ENCODE data around the gene IGSF11.

Gene IGSF11

DNA sequence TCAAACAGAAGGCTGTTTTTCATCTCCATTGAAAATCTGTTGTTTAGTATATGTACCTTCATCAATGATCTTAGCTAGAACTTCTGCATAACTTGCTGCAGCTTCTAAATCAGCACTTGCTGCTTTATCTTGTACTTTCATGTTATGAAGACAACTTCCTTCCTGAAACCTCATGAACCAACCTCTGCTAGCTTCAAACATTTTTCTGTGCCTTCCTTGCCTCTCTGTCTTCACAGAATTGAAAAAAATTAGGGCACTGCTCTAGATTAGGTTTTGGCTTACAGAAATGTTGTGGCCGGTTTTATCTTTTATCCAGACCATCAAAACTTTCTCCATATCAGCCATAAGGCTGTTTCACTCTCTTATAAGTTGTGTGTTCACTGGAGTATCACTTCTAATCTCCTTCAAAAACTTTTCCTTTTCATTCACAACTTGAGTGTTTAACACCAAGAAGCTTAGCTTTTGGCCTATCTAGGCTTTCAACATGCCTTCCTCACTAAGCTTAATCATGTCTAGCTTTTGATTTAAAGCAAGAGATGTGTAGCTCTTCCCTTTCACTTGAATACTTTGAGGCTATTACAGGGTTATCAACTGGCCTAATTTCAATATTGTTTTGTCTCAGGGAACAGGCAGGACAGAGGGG, 78.6 kb downstream of the IGSF11 start:
- DNase-seq (ENCODE audit: insufficient read length, low spot score) (no peak), FAIRE-seq (no peak)

DNA sequence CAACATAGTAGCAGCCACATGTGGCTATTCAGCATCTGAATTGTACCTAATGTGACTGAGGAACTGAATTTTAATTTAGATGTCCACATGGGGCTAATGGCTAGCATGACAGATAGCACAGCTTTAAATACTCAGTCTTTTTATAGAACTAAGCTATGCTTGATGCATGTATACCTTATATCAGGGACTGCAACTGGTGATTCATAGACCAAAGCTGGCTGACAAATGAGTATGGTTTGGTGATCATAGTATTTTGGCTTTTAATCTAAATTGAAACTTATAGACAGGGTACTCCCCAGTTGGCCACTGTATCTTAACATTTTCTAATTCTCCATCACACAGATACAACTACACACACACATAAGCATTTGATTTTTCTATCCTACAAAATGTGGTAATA, 83.6 kb downstream of the IGSF11 start:
- FAIRE-seq (no peak), DNase-seq (ENCODE audit: insufficient read length, low spot score) (no peak)

DNA sequence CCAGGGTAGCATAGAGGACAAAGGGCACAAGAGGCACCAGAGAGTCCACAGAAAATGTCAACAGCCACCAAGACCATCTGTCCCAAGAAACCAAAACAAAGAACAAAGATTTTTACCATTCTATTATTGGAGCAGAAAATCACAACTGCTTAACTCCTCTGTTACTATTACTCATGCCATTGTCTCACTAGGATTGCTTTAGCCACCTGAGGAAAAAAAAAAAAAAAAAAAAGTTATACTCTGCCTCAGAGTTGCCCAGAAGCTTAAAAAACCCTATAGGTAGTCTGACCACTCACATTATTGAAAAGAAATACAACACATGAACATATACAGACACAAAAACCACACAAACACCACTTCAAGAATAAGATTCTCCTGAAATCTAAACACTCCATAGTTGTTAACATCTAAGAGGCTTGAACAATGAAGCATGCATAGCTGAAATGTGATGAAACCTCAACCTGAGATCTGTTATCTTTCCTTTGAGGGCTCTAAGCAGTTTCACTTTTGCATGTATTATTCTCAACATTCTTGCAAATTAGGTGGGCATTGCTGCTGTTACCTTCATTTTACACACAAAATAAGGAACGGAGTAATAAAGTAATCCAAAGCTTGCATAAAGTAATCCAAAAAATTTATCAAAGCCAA, 85.4 kb downstream of the IGSF11 start:
- DNase-seq (ENCODE audit: insufficient read length, low spot score) (no peak), FAIRE-seq (no peak)

GRCh38 chr3:118948146-118948545, 86.5 kb downstream of the IGSF11 start:
- DNase-seq (ENCODE audit: insufficient read length, low spot score) (no peak), FAIRE-seq (no peak)

- no peak for FAIRE-seq
These were observed 88.2 kb downstream of the IGSF11 start for GRCh38 chr3:118946449-118946848.

GRCh38 chr3:118945834-118946233, 88.8 kb downstream of the IGSF11 start:
- DNase-seq (ENCODE audit: insufficient read length, low spot score) (no peak), FAIRE-seq (no peak)

More at GRCh38 chr3:118946449-118946848, 88.2 kb downstream of the IGSF11 start:
- DNase-seq (ENCODE audit: insufficient read length, low spot score) = no peak

DNA sequence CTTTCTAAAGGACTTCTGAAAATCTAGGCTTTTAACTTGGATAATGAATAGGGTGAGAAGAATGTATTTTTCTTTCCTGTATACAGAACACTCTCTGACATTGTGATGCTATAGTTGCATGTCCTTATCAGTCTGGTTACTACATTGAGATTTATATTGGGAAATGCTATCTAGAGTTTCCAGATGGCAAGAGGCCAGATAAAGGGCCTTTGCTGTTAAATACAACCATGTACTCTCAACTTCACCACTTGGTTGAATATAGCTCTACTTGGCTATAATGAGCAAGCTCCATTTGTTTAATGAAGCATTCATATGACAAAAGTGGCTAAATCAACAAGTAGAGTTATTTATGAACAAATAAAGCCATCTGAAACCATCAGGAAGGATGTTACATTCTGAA, 91.0 kb downstream of the IGSF11 start:
- DNase-seq (ENCODE audit: insufficient read length, low spot score) (no peak), FAIRE-seq (no peak)

- no peak for DNase-seq (ENCODE audit: insufficient read length, low spot score)
These were observed 92.0 kb downstream of the IGSF11 start for GRCh38 chr3:118942671-118943070.

GRCh38 chr3:118942195-118942594, 92.5 kb downstream of the IGSF11 start:
- DNase-seq (ENCODE audit: insufficient read length, low spot score) (no peak), FAIRE-seq (no peak)

More at GRCh38 chr3:118942671-118943070, 92.0 kb downstream of the IGSF11 start:
- no peak for FAIRE-seq

GRCh38 chr3:118941236-118941635, 93.4 kb downstream of the IGSF11 start:
- FAIRE-seq = no peak

GRCh38 chr3:118938183-118938961, 96.3 kb downstream of the IGSF11 start:
- no peak for FAIRE-seq
- DNase-seq (ENCODE audit: insufficient read length, low spot score) = no peak

More at GRCh38 chr3:118941236-118941635, 93.4 kb downstream of the IGSF11 start:
- DNase-seq (ENCODE audit: insufficient read length, low spot score) = no peak

DNA sequence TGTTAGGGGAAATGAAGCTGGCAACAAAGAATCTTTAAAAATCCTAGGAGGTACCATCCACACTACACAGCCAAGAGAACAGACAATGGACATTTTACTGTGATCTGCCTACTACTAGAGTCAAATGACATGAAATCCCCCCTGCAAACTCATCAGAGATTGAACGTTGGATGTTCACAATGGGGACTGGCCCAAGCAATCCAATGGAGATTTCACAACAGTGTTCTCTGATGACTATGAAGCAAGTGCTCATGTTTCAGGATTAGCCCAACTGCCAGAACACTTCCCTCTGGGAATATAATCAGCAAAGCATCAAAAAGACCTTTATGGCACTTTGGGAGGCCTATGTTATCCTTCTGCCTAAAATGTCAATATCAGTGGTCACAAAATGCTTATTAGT, 97.8 kb downstream of the IGSF11 start:
- FAIRE-seq (no peak), DNase-seq (ENCODE audit: insufficient read length, low spot score) (no peak)

DNA sequence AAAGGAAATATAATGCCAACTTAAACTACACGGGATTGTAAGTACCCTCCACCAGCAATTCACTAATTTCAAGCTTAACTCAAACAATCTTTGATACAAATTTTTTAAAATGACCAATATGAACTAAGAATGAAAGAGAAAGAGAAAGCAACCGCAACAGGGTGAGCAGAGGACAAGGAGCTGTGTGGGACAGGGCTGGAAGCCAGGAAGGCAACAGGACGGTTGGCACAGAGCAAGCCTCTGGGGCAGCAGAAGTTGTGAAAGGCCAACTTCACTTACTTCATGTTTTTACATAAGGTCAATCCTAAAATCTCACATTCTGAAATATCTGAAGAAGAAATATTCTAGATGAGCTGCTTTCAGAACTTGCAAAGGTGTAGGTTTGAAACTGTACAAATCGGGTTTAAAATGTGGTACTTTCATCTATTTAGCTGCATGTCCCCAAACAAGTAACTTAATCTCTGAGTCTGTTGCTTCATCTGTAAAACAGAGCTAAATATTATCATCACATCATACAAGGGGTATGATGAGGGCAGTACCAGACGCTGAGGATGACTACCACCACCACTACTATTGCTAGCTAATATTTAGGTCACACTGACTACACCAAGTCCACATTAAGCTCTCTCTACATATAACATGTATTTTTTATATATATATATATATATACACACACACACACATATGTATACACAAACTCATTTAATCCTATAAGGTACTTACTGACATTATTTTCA, 101.7 kb downstream of the IGSF11 start:
- DNase-seq (ENCODE audit: insufficient read length, low spot score) = no peak
- no peak for FAIRE-seq

DNA sequence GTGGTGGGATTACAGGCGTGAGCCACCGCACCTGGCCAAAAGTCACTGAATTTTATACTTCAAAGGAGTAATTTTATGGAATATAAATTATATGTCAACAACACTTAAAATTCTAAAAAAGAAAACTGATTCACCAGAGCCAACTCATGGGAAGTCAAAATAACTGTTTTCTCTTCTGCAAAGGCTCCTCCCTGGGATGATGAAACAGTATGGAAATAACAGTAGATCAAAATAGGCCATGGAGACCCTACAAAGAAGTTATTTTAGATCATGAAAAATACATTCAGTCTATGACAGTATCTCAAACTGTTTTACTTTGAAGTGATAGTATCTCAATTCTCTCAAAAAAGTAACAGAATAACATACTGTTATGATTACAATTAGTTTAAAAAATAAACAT, 102.7 kb downstream of the IGSF11 start:
- no peak for DNase-seq (ENCODE audit: insufficient read length, low spot score)
- no peak for FAIRE-seq

- DNase-seq (ENCODE audit: insufficient read length, low spot score) (no peak), FAIRE-seq (no peak)
These were observed 107.2 kb downstream of the IGSF11 start for GRCh38 chr3:118927449-118927848.

- no peak for DNase-seq (ENCODE audit: insufficient read length, low spot score)
- FAIRE-seq = no peak
These were observed 122.5 kb downstream of the IGSF11 start for GRCh38 chr3:118912188-118912587.

DNA sequence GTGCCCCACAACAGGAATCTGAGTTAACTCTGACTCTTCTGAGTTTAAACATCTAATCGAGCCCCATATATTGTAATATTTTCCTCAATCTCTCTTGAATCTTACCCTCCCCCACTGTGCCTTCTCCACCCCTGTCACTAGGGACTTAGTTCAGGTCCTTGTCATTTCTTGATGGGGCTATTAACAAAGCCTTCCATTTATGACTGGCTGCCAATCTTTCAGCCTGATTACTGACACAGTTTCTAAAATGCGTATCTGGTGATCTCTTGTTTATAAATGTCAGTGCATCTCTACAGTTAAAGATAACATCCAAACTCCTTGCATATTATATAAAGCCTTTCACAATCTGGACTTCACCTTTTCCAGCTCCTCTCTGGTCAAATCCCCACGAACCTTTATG, 124.3 kb downstream of the IGSF11 start:
- DNase-seq (ENCODE audit: insufficient read length, low spot score) = no peak

GRCh38 chr3:118909763-118910162, 124.9 kb downstream of the IGSF11 start:
- no peak for FAIRE-seq
- DNase-seq (ENCODE audit: insufficient read length, low spot score) = no peak

More for the DNA sequence above, 124.3 kb downstream of the IGSF11 start:
- FAIRE-seq = no peak

DNA sequence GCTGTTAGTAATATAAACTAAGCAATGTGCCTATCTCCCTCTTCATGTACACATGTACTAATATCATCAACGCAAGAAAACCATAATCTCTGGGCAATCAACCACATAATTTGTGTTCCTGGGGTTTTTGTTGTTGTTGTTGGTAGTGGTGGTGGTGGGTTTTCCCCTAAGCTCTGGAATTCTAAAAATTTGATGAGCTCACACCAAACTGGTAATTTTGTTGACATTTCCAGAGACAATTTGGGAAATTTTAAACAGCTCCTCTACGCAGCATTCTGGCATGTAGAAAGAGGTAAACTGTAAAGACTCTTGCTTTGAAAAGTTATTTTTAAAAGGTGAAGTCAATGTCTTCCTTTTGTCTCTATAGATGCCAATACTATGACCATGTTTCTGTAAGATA, 126.7 kb downstream of the IGSF11 start:
- DNase-seq (ENCODE audit: insufficient read length, low spot score) (no peak), FAIRE-seq (no peak)

DNA sequence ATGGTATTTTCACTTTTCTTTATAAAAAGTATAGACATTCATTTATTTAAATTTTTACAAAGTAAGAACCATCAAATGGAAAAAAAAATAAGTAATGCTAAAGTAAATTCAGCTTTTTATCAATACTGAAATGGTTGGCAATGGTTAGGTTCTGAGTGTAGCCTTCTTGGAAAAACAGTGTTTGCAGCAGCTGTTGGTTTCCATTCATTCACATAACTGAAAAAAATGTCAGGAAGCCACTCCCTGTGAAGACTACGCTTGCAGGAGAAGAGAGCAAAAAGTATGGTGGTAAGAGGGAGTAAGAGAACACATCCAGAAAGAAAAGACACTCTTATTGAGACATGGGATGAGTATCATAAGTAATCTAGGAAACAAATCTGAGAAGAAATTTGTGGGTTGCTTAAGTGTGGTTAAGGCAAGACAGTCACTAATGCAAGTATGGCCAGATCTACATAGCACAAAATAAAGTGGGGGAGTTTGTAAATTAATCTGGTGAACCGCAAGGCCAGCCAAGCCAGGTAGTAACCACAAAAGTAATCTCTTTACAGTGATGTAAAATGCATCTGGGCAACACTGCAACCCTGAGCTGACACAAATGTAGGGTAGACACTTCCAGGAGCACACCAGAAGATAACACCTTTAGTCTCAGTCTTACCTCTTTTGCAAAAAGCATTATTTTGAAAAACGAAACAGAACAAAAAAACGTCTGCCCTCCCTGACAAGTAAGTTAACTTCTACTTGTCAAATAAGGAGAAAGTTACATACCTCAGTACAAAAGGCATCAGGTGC, 133.7 kb downstream of the IGSF11 start:
- DNase-seq (ENCODE audit: insufficient read length, low spot score) (no peak), FAIRE-seq (no peak)
